GM21528 (cell line): ENCODE results near the gene TMEM184B.
"Not testable (repeated sequence)": the region's sequence is repeated elsewhere in the genome, so short reads cannot be mapped to it uniquely, and the experiment has no call there.

Experiments used
- ATAC-seq: cut with Tn5 transposase; IDR thresholded peaks from one replicate; pipeline ENCODE4 v1.9.1; 2021; ENCODE audit warnings: mild to moderate bottlenecking, moderate library complexity; ENCODE audit not compliant: unreplicated experiment, low FRiP score

TMEM184B gene

DNA sequence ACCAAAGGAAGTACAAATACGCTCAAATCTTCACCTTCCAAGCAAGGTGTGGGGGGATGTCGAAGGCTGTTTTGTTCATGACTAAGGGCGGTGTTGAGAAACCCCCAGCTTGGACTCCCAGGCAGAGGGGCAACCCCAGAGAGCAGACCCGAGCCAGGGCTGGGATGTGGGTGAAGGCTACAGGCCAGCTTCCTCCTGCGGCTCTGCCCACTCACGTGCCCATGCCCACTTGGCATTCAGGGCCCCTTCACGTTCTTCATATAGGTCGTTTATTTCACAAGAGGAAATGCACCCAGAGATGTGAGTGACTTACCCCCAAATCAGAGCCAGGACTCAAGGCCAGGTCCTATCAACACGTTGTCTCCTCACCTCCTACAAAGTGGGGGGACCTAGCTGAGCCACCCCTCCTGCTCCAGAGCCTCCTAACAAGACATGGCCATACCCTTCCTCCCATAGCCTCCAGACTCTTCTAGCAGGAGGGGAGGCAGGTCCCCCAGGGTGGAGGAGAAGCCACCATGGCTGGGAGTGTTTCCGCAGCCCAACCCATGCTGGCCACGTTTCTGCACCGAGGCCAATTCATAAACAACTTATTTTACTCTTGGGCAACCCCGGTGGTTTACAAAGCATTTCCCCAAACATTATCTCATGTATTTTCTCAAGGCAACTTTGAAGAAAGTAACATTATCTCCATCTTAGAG lies 22.0 kb downstream of the TMEM184B start:
- ATAC-seq, result no peak

DNA sequence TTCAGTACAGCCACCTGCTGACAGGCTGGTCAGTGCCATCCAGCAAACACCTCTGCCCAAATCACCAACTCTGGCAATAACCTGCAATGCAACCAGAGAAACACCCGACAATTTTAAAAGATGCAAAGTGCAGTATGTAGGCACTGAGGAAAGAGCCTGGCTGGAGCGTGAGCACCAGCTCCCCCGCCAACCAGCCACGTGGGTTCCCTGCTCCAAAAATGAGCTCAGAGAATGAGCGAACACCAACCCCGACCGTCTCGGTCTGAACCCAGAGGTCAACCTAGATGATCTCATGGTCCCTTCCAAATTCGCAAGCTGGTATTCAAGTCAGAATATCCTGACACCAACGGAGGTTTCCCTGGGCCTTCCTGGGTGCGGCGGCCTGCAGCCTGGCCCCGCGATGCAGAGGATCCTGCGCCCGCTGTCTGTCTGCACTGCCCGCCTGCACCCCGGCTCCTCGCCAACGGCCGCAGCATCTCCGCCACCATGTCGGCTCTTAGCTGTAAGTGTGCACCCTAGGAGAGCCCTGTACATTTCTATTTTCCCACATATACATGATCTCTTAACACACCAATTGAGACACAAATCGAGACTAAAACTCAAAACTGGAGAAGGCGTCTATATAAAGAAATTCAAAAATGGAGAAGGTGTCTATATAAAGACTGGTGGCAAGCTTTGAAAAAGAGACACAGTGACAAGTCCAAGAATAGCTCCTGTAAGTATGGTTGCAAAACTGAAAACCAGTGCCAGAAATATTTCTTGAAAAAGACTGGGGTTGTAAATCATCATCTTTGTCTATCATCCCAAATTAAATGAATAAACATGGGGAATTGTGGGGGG lies 22.8 kb downstream of the TMEM184B start:
- no peak for ATAC-seq

DNA sequence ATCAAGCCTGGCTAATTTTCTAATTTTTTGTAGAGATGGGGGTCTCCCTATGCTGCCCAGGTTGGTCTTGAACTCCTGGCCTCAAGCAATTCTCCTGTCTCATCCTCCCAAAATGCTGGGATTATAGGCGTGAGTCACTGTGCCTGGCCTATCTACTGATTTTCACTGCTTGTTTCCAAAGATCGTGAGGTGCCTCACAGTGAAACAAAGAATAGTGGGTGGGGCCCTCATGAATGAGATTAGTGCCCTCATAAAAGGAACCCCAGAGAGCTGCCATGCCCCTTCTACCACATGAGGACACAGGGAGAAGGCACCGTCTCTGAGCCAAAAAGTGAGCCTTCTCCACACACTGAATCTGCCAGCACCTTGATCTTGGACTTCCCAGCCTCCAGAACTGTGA lies 23.5 kb downstream of the TMEM184B start:
- no peak for ATAC-seq

DNA sequence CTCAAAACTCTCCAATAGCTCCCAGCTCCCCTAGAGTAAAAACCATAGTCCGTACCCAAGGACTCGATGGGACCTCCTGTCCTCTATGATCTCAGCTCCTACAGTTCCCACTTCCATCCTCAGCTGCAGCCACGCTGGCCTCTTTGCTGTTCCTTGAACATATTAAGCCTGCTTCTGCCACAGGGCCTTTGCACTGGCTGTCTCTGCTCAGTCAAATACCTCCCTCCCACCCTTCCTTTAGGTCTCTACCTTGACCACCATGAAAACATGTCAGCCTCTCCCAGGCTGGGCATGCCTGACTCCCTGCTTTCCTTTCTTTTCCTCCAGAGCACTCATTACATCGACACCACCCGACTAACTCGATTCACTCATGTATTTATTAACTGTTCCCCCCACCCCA lies 24.5 kb downstream of the TMEM184B start:
- no peak for ATAC-seq

DNA sequence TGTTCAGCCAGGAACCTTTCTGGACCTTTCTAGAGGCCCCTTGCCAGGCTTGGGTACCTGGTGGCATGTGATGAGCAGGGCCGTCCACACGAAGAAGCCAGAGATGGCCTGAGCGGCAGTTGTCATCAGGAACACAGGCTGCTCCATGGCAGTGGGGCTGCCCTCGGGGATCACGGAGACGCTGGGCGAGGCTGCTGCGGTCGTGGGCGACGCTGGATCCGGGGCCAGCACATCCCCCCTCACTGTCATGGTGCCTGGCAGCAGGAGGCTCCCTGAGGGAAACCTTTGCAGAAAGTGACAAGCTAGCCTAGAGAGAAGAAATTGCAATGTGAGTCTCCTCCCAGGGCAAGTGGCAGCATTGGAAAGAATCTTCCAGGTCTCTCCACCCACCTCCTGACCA lies 25.1 kb downstream of the TMEM184B start:
- ATAC-seq, result no peak

DNA sequence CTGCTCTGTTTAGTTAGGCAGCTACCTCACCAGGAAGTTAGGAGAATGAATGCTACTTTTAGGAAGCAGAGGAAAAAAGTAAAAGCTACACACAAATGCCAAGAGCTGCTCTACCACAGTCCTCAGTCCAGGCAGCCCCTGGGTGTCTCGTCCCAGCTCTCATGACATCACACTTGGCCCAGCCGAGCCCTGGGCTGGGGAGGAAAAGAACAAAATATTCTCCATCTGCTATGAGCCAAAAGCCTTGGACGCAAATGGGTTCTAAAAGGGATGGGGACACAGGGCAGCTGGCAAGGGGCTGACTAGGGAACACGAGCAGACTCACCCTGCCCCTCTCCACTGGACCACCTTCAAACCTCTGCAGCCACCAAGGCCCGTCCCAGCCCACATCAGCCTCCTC lies 26.1 kb downstream of the TMEM184B start:
- ATAC-seq, result no peak

DNA sequence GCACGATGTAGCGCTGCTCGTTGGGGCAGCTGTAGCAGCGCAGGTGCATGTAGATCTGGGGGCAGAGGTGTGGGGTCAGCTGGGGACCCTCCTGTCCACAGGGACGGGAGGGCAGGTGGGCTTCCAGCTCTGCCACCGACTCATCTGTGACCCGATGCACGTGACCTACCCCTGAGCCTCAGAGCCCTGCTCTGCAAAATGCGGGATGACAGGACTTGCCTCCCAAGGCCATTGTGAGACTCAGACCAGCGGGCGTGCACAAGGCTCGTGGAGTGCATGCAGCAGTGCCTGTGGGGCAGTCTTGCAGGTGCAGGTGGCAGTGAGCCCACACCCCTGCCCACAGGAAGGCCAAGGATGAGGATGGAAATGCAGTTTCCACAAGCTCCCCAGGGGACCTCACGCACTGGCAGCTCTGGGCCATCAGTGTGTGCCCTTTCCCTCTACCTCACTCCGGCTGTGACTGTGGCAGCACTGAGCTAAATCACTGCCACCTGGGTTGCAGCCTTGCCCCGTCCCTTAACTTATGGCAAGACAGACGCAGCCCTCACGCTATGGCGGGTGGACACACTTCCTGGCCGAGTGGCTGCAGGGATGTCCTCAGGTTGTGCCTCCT lies 26.7 kb downstream of the TMEM184B start:
- no peak for ATAC-seq

DNA sequence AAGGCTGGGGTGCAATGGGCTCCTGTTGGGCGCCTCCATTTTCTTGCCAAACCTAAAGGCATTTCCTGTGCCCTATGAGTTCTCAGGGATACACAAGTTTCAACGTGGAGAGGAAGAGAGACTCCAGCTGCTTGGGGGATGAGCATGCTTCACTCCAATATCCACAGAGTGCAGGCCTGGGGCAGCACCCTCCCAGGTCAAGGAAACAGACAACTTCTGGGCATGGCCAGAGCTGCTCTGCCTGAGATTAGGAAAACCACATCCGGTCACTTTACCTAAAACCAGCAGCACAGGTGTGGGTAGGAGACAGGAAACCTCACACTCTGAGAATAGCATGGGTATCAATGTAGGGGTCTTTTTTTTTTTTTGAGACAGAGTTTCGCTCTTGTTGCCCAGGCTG lies 28.7 kb downstream of the TMEM184B start:
- no peak for ATAC-seq

DNA sequence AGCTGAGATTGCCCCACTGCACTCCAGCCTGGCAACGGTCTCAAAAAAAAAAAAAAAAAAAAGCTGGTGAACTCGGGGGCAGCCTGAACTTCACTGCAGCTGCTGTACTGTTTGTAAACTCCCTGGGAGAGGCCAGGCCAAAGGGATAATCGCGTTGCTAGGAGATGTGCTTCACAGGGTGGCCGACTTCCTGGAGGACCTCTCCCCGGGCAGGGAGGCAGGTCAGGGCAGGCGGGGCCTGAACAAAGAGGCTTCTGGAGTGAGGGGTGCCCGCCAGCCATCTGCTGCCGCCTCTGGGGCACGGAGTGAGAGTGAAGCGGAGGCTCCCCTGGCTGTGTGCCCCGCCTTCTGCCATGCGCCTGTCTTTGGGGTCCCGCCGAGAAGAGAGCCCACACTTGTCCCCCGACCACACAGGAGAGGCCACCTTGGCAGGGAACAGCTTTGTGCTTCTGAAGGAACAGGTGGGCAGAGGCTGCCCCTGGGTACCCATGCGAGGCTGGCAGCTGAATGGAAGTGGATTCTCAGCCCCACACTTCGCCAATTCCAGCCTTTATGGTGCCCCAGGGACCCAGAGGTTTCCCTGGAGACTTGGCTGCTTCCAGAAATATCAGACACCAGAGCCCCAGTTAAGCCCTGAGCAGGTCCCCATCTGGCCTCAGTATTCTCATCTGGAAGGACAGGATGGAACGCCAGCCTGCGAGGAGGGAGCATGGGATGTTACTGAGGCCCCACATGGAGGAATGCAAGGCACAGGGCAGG lies 29.6 kb downstream of the TMEM184B start:
- no peak for ATAC-seq

DNA sequence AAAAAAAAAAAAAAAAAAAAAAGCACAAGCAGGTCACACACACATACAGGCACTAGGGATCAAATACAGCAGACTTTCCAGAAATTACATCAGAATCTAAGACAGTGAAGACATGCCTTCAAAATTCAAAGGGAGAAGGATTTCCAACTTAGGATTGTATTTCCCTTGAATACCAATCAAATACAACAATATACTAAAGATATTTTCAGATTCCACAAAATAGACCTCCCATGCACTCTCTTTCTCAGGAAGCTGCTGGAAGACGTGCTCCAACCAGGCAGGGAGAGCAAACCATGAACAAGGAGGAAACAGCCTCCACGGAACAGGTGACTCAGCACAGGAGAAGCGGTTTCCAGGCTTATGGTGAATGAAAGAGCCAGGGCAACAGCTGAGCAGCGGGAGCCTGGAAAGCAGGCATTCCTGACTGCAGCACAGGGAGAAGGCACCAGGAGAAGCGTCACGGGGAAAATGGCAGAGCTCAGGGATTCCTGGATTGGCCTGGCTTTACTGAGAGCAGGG lies 32.0 kb downstream of the TMEM184B start:
- ATAC-seq, result no peak

DNA sequence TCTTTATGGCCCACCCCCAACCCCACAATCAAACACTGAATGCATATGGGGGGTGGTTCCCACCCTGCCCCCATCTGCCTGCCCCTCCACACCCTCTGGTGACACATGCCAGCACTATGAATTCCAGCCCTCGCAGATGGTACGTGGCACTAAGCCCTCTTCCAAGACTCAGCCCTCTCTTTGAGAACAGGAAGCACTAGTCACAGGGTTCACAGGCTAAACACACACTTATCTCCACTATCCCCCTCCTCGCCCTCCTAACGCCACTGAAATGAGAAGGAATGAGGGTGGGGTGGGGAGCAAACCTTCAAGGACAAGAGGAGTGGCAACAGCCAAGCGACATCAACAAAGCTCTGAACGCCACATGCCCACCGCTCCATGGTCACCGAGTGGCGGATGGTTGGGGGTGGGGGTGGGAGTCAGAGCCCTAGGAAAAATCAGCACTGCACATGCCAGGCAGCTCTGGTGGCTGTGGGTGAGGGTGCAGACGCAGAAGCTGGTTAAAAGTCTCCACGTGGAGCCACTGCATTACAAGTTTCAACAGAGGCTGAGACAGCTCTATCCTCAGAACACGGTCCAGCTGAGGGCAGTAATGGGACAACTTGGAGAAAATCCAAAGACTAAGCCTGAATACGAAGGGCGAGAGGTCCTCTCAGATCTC lies 33.6 kb downstream of the TMEM184B start:
- no peak for ATAC-seq

DNA sequence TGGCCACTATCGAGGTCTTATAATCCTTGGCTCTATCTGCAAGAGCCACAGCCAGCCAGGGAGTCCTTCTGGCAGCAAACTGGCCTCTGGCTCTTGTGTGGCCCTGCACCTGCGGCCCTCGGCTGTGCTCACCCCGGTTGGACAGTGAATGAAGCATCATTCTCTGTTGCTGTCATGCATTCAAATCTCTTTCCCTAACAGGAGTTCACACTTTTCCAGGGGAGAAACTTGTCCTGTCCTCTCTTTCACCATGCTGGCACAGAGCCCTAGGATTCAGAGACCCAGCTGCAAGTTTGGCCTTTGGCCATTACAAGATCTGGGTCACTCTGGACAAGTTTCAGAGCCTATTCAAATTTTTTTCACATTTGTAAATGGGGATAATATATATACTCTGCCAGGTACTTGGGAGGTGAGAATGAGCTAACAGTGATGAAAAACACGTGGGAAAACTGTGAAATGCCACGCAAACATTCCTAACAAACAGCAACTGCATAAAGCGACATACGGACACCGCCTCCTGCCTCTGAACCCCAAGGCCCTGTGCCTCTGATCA lies 34.2 kb downstream of the TMEM184B start:
- ATAC-seq, result no peak

DNA sequence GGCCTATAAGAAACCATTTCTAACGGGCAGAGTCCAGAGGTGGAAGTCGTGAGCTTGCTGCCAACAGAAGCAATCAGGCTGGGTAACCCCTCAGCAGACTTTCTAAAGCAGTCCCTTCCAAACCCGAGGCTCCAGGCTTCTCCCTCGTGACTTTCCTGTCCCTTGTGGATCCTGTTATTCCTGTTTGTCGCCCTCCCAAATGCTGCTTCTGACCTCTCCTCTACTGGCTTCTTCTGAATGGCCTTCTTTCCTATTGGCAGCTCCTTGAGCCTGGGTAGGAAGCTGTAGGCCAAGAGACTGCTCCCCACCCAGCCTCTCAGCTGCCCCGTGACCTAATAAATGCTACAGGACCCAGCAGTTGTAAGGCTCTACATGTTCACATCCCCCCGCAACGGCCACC lies 36.0 kb downstream of the TMEM184B start:
- ATAC-seq, result no peak

DNA sequence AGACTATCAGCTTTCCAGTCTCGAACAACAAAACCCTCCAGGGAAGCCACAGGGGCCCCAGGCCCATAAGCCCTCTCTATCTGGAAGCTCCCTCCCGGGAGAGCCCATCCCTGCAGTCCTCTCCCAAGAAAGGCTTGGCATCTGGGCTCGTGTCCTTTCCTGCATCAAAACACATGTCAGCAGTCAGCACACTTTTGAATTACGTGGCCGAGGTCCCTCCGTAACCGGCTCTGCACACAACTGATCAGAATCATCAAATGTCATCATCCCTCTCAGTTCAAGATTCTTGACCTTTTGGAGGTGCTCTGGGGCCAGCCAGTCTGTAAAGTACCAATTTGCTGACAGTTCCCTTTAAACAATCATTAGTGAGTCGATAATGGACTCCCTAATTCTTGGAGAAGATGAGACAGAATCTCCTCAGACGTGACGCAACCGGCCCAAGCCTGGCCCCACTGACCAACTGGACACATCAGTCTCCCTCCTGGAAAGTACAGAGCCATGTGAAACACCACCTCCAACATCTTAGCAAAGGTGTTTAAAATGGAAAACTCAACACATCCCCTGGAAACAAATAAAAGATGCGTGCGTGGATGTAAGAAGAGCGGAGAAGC lies 37.5 kb downstream of the TMEM184B start:
- ATAC-seq, result no peak

DNA sequence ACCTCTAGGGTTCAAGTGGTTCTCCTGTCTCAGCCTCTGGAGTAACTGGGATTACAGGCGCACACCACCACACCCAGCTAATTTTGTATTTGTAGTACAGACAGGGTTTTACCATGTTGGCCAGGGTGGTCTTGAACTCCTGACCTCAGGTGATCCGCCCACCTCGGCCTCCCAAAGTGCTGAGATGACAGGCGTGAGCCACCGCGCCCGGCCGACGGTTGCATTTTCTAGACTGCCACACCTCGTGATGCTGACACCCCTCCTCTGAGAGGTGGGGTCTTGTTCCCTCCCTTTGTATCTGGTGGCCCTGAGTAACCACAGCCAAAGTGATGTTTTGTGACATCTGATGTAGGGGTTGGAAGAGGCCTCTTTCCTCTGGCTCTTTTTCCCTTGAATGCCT lies 39.0 kb downstream of the TMEM184B start:
- ATAC-seq, result not testable (repeated sequence)

DNA sequence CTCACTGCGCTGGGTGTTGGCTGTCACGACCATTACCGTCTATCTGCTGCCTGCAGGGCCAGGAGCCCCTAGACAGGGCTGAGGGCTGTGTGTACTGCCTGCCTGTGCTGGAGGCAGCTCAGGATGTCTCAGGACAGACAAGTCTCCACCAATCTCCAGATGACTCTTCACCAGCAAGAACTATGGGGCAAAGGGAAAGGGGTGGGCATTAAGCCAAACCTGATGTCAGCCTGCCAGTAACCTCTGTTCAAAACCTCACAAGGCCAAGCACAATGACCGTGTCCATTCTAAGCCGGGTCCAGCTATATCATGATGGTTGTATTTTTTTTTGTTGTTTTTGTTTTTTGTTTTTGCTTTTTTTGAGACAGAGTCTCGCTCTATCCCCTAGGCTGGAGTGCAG lies 39.4 kb downstream of the TMEM184B start:
- no peak for ATAC-seq

DNA sequence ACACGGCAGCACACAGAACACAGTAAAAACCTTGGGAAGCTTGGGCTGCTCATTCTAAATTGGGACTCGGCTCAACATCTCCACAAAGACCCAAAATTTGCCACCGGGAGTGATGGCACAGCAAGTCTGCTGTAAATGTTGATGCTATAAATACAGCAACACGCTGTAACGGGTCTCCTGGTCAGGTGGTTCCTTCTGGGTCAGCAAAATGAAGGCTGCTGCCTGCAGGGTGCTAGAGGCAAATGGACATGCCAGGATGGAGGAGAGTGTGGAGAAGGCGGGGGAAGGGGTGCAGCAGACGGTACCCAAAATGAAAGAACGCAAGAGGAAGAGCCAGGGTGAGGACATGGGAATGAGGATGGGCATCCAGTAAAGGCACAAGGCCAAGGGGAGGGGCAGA lies 40.6 kb downstream of the TMEM184B start:
- ATAC-seq, result no peak

DNA sequence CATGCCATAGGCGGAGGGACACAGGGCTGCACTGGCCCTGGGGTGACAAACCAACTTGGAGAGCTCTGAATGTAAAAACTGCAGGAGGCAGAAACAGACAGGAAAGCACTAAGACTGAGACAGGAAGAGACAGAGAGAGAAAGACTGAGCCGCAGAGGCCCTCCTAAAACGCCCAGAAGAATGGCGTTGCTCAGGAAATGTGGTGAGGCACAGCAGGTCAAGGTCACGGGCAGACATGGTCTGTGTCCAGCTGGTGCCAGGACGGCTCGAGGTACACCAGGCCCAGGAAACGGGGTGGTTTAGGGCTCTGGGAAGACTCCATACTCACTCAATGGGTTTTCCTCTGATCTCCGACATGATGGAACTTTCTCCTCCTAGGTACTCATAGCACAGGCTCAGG lies 41.9 kb downstream of the TMEM184B start:
- ATAC-seq, result no peak

DNA sequence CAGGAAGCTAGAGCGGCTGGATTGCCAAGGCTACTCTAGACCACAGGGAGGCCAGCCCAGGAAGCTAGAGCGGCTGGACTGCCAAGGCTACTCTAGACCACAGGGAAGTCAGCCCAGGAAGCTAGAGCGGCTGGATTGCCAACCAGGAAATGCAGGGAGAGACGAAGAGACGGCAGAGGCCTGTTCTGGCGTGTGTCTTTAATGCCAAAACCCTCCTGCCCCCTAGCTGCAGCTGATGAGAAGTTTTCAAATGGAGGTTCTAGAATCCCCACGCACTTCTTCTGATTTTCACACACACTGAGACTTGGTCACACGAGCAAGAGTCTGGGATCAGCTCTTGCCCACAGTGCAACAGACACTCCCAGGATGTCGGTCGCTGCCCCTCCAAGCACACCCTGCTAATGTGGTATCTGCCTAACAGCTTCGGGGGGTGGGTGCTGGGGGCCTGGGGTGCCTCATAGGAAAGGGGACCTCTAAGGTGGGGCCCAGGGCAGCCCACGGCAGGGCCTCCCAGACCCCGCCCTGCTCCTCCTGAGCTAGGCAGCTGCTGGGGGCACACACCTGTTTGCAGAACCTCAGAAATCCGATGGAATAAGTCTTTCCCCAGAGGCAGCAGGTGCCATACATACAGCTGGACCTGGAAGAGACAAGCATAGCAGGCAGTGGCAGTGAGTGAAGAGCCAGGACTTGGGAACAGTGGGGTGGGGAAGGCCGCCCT lies 42.5 kb downstream of the TMEM184B start:
- ATAC-seq, result no peak
